ENCODE measurements around the gene PKD2L1. TPM values are rescaled to one million over a fixed set of nuclear protein-coding genes. Genes with fewer than 3 reads are reported as not detected.

PKD2L1 gene
- total and polyA plus RNA-seq, 2 donors (not counting 1 experiment from before 2014, with no cell fraction given): 0.37 TPM; not detected in 1

GRCh38 chr10:100318207-100318606 lies 11.8 kb downstream of the PKD2L1 start:
- Histone ChIP-seq H3K36me3 (replicated peaks in 1 of 2; ENCODE audit: control extremely low read depth in 1 of 2, control insufficient read depth in 1 of 2, extremely low read depth in 1 of 2, insufficient read depth in 2 of 2, low read length in 1 of 2) (no peaks in the 10 kb centered on the region), H4K20me1 (ENCODE audit: control insufficient read depth, insufficient read depth, low read length, poor library complexity, severe bottlenecking) (no peaks in the 10 kb centered on the region), H3K27me3 (replicated peaks in 1 of 4; ENCODE audit: control extremely low read depth in 1 of 4, control insufficient read depth in 3 of 4, insufficient read depth in 4 of 4, low read length in 3 of 4) (peaks cover 0 to 28% (median 5%) of the 10 kb centered on the region in 4 experiments), H3K9me3 (ENCODE audit: control extremely low read depth in 1 of 3, control insufficient read depth in 2 of 3, insufficient read depth in 1 of 3, low read length in 2 of 3) (no peaks in the 10 kb centered on the region), H3K79me2 (ENCODE audit: control insufficient read depth, insufficient read depth, low read length) (no peaks in the 10 kb centered on the region), H3K4me2 (replicated peaks; ENCODE audit: low read depth, low read length, poor library complexity, severe bottlenecking) (no peak overlapping the region), H3K4me3 (ENCODE audit: control extremely low read depth in 1 of 5, extremely low read depth in 1 of 5, insufficient read depth in 1 of 5, low read depth in 2 of 5, low read length in 4 of 5) (no peak overlapping the region), H3K27ac (ENCODE audit: low read length in 2 of 2) (no peak overlapping the region), H3K4me1 (ENCODE audit: control insufficient read depth in 2 of 2, insufficient read depth in 2 of 2, low read length in 2 of 2) (no peaks in the 10 kb centered on the region), H2AFZ (ENCODE audit: insufficient read depth, low read depth, low read length, poor library complexity, severe bottlenecking) (no peak overlapping the region), H3K9ac (ENCODE audit: low read length) (no peak overlapping the region)
- TF ChIP-seq CTCF (IDR thresholded peaks at IDR 0.05) (no peak), EZH2 (IDR thresholded peaks at IDR 0.05; ENCODE audit: borderline replicate concordance, insufficient read depth, low read depth, low read length, poor library complexity, severe bottlenecking) (no peak)
- DNase-seq (no peak), ATAC-seq (ENCODE audit: low read depth) (no peak)
- no peak overlapping the region for H3K4me3 Mint-ChIP-seq
- 100% methylated on average over 1 of the region's 4 CpGs for WGBS (ENCODE audit: insufficient coverage)
- H3K4me1 Mint-ChIP-seq: no peaks in the 10 kb centered on the region
- ChIA-PET POLR2A (no interaction called here), CTCF (no interaction called here)
- H3K27ac Mint-ChIP-seq: no peak overlapping the region
- no peaks in the 10 kb centered on the region for H3K9me3 Mint-ChIP-seq (ENCODE audit: insufficient read depth)
- intact Hi-C loops (cut with micrococcal nuclease): no loop called here
- H3K27me3 Mint-ChIP-seq: peaks cover 46% of the 10 kb centered on the region

- H3K4me3 ChIP-seq (ENCODE audit: control extremely low read depth in 1 of 5, extremely low read depth in 1 of 5, insufficient read depth in 1 of 5, low read depth in 2 of 5, low read length in 4 of 5): no peak overlapping the region
- TF ChIP-seq CTCF (IDR thresholded peaks at IDR 0.05): no peak
- no peak for TF ChIP-seq EZH2 (IDR thresholded peaks at IDR 0.05; ENCODE audit: borderline replicate concordance, insufficient read depth, low read depth, low read length, poor library complexity, severe bottlenecking)
- H3K9me3 ChIP-seq (ENCODE audit: control extremely low read depth in 1 of 3, control insufficient read depth in 2 of 3, insufficient read depth in 1 of 3, low read length in 2 of 3): no peaks in the 10 kb centered on the region
- H3K27me3 ChIP-seq (replicated peaks in 1 of 4; ENCODE audit: control extremely low read depth in 1 of 4, control insufficient read depth in 3 of 4, insufficient read depth in 4 of 4, low read length in 3 of 4): peaks cover 0 to 37% (median 12%) of the 10 kb centered on the region in 4 experiments
- Mint-ChIP-seq H3K4me3 (no peak overlapping the region), H3K27me3 (peaks cover 67% of the 10 kb centered on the region), H3K27ac (no peak overlapping the region), H3K4me1 (no peaks in the 10 kb centered on the region), H3K9me3 (ENCODE audit: insufficient read depth) (no peaks in the 10 kb centered on the region)
- no peaks in the 10 kb centered on the region for H3K36me3 ChIP-seq (replicated peaks in 1 of 2; ENCODE audit: control extremely low read depth in 1 of 2, control insufficient read depth in 1 of 2, extremely low read depth in 1 of 2, insufficient read depth in 2 of 2, low read length in 1 of 2)
- H2AFZ ChIP-seq (ENCODE audit: insufficient read depth, low read depth, low read length, poor library complexity, severe bottlenecking): no peak overlapping the region
- ATAC-seq (ENCODE audit: low read depth): no peak
- H3K4me2 ChIP-seq (replicated peaks; ENCODE audit: low read depth, low read length, poor library complexity, severe bottlenecking): no peak overlapping the region
- H3K9ac ChIP-seq (ENCODE audit: low read length): no peak overlapping the region
- no peaks in the 10 kb centered on the region for H4K20me1 ChIP-seq (ENCODE audit: control insufficient read depth, insufficient read depth, low read length, poor library complexity, severe bottlenecking)
- no peaks in the 10 kb centered on the region for H3K4me1 ChIP-seq (ENCODE audit: control insufficient read depth in 2 of 2, insufficient read depth in 2 of 2, low read length in 2 of 2)
- H3K27ac ChIP-seq (ENCODE audit: low read length in 2 of 2): no peak overlapping the region
- CTCF ChIA-PET: no interaction called here
- H3K79me2 ChIP-seq (ENCODE audit: control insufficient read depth, insufficient read depth, low read length): no peaks in the 10 kb centered on the region
- intact Hi-C loops (cut with micrococcal nuclease): no loop called here
- DNase-seq: no peak
- POLR2A ChIA-PET: no interaction called here
- WGBS (ENCODE audit: insufficient coverage): 80% methylated on average over 4 of the region's 4 CpGs
Measured at GRCh38 chr10:100315615-100316014, 14.4 kb downstream of the PKD2L1 start.

Measured in B cell (primary cell).